GM12892 (cell line): ENCODE measurements around the gene GJA9.
"Not testable (repeated sequence)": the region's sequence is repeated elsewhere in the genome, so short reads cannot be mapped to it uniquely, and the experiment has no call there.

Experiments
- DNase-seq: peaks from one replicate; pipeline ENCODE4 v3.0.0; 2011; ENCODE audit not compliant: insufficient read length
- FAIRE-seq: peaks from 2 replicates; lab custom pipeline; 2011; peaks lifted over from hg19 to GRCh38; lab: Jason Lieb, UNC
- POLR2A ChIP-seq: IDR thresholded peaks from 2 replicates; pipeline ENCODE4 v1.6.1; 2011; ENCODE audit warnings: low read depth, low read length, control low read depth
- POLR2AphosphoS5 ChIP-seq: IDR thresholded peaks from 2 replicates; pipeline ENCODE4 v1.6.1; 2011; ENCODE audit warnings: low read depth, low read length, control low read depth
- TAF1 ChIP-seq: IDR thresholded peaks from 2 replicates; pipeline ENCODE4 v1.6.1; 2011; ENCODE audit warnings: low read depth, mild to moderate bottlenecking, control low read depth, low read length, borderline replicate concordance

Gene GJA9

DNA sequence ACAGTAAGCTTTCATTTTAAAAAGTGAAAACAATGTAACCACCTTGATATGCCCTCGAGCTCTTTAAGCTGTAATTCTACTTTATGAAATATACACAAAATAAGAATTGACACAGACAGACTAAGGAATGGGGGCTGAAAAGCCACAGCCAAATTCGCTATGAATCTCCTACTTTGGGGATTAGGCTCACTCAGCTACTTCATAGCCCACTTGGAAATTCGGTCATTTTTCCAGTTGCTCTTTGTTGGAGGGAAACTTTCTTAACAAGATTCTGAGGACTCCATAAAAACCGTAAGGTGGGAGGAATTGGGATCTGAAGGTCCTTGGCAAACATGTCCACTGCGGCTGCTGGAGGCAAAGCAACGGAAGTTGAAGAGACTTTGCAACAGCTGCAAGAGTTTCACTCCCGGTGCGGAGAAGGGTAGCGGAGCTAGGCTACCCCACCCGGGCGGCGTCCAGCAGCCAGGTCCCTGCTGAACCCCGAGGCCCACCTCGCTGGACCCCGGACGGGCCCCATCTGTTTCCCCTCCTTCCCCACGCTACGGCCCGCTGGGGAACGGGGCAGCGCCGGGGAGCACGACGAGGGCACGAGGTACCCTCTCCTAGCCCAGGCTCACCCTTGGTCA, 8.9 kb downstream of the GJA9 start:
- TF ChIP-seq POLR2AphosphoS5 (no peak), POLR2A (no peak), TAF1 (no peak)
- no peak for FAIRE-seq
- no peak for DNase-seq

DNA sequence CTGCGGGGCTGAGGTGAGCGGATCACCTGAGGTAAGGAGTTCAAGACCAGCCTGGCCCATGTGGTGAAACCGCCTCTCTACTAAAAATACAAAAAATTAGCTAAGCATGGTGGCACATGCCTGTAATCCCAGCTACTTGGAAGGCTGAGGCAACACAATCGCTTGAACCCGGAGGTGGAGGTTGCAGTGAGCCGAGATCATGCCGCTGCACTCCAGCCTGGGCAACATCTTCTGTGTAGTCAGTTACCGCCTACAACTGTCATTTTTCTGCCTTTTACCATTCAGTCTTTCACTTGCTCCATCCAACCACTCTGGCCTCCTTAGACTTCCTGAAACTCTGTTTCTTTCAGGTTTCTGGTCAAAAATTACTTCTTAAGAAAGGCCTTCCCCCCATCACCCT, 10.4 kb downstream of the GJA9 start:
- DNase-seq (no peak), FAIRE-seq (no peak)
- no peak for TF ChIP-seq POLR2AphosphoS5
- no peak for TF ChIP-seq POLR2A
- TF ChIP-seq TAF1: no peak

DNA sequence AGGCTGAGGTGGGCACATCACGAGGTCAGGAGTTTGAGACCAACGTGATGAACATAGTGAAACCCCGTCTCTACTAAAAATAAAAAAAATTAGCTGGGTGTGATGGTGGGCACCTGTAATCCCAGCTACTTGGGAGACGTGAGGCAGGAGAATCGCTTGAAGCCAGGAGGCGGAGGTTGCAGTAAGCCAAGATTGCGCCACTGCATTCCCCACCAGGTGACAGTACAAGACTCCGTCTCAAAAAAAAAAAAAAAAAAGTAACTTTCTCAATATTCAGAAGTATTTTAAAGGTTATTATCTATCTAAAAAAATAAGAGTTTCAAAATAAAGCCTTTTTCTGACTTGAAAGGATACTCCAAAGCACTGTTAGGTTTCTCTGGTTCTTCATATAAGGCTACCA, 14.2 kb downstream of the GJA9 start:
- TF ChIP-seq TAF1 (no peak), POLR2AphosphoS5 (no peak), POLR2A (no peak)
- FAIRE-seq (no peak), DNase-seq (no peak)

DNA sequence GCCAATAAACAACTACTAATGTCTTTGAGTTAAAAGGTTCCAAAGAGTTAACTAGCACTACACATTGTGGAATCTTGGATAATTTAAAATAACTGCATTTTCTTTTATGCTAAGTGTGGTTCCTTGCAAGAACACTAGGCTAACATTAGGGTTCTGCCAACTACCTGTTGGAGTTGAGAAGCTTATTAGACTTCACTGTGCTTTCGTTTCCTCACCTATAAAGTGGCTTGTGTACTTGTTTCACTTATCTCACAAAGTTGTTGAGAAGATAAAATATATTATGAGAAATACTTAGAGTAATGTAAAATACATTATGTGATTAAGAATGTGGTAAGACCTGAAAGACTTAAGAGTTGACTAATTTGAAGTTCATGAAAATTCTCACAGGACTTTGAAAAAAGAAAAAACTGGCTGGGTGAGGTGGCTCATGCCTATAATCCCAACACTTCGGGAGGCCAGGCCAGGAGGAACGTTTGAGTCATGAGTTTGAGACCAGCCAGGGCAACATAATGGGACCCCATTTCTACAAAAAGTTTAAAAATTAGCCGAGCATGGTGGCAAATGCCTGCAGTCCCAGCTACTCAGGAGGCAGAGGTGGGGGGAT, 16.2 kb downstream of the GJA9 start:
- DNase-seq: no peak
- no peak for TF ChIP-seq POLR2AphosphoS5
- no peak for TF ChIP-seq TAF1
- TF ChIP-seq POLR2A: no peak
- no peak for FAIRE-seq

DNA sequence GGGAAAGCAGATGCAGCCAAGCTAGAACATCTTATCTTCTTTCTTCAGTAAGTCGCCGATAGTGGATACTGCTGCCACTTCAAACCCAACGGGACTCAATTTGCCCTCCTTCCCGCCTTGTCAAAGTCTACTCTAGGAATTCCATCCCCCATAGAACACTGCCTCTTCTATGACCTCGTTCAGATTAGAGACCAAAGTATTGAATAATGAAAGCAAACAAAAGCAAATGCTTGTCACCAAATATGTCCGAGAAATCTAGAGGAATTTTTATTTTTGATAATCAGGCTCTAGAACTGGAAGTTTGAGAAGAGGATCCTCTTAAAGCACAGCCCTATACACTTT, 21.0 kb downstream of the GJA9 start:
- no peak for DNase-seq
- TF ChIP-seq POLR2A: no peak
- TF ChIP-seq TAF1: no peak
- no peak for TF ChIP-seq POLR2AphosphoS5
- FAIRE-seq: no peak

DNA sequence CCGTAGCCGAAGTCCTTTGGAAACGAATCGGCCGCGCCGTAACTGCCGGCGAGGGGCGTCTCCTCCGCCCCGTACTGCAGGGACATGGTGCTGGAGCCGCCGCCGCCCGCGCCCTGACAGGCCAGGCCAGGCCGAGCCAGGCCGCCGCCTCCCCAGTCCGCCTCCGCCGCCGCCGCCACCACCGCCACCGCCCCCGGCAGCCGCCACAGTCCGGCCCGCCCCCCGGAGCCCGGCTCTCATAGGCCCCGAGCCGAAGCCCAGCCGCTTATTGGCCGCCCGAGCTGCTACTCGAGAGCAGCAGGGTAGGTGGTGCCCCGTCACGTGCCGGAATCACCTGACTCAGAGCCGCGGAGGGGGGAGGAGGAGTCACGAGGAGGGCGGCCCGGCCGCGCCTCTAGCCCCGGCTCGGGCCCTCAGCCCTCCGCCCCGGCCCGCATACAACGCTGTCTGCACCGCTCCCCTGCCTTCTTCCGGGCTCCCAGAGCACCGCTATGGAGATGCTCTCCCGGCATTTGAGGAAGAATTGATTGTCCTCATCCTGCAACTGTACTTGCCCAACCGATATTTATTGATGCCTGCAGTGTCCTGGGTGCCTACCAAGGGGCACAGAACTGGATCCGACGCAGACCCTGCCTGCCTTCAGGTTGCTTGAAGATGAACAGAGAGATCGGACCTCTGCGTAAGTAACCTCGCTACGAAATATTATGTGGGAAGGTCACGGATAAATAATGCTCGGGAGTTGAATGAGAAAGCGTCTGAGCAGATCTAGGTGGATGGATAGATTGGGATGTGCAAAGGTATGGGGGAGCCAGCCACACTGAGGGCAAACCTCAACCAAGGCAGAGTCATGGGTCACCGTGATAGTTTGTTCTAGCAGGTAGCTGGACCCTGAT, 21.6 kb downstream of the GJA9 start, which contains the start of gene RRAGC:
Gene RRAGC (minus strand): TSS at position 212 of the 893 bp plus-strand sequence. CDS start 126 bp downstream, at position 86.
- peak; percentile 64; the same call in 1 of the 2 replicates for TF ChIP-seq POLR2A
- peak; percentile 51; the same call in 1 of the 2 replicates for TF ChIP-seq POLR2AphosphoS5
- TF ChIP-seq TAF1: peak; percentile 53; the same call in 1 of the 2 replicates
- FAIRE-seq: peak; percentile 91
- DNase-seq: peak; percentile 100

DNA sequence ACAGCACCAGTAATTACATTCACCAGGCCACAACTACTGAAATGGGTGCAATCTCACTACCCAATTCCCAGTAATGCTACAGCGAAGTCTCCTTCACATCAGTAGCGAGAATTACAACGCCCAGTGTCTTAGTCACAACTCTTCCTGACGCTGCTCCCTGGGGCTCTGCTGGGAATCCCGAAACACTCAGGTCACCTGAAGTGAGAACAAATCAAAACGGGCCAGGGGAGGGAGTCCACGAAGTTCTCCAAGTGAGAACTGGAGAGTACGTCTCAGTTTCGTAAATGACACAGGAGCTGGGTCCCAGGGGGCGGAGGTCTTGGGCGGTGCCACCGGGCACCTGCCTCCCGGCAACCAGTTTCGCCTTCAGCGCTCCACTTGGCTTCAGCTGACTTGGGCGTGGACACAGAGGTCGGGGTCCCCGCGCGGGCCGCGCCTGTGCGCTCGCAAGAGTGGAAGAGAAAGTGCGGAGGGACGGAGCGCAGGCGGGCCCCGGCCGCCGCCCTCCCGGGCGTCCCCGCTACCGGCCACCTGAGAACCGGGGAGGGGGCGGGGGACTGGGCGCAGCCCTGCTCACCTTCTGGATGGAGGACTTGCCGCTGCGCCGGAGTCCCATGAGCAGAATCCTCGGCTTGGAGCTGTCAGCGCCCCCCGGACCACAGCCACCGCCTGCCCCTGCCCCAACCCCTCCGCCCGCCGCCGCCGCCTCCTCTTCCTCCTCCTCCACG, 22.4 kb downstream of the GJA9 start:
- DNase-seq (peak; percentile 38), FAIRE-seq (peak; percentile 48)
- TF ChIP-seq TAF1 (no peak), POLR2AphosphoS5 (no peak), POLR2A (no peak)

DNA sequence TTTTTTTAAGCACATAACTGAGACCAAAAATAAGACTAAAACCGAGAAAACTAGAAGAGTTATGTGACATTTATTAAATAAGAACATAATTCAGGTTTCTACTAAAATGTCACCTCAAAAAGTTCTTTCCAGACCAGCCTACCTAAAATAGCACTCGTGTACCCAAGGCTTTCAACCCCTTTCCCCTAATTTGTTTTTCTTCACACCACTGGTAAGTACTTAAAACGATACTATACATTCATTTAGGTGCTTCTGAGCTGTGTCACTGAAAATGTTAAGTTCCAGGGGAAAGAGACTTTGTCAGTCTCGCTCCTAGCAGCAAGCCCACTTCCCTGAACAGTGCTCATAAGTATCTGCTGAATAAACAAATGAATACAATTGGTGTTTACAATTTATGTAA, 28.6 kb downstream of the GJA9 start:
- no peak for FAIRE-seq

DNA sequence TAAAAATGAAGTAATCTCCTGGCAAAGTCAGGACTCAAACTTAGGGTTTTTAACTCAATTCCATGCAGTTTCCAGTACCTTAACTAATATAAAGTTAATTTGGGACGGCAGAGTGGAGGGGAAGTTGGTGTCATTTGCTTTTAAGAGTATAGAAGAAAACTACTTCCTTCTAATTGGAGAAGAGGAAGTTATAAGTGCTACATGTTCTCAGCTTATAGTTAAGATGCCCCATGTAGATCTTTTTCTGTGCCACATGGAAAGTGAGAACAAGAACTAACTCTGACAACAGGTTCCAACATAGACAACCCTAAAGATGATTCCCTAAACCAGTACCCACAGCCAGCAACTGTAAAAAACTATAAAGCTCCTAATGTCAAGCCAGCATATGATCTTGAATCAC, 33.3 kb downstream of the GJA9 start:
- DNase-seq (no peak), FAIRE-seq (peak; percentile 73)
- TF ChIP-seq TAF1: no peak
- no peak for TF ChIP-seq POLR2AphosphoS5
- TF ChIP-seq POLR2A: no peak

More for the DNA sequence above, 28.6 kb downstream of the GJA9 start:
- DNase-seq: no peak
- TF ChIP-seq TAF1 (no peak), POLR2A (no peak)

DNA sequence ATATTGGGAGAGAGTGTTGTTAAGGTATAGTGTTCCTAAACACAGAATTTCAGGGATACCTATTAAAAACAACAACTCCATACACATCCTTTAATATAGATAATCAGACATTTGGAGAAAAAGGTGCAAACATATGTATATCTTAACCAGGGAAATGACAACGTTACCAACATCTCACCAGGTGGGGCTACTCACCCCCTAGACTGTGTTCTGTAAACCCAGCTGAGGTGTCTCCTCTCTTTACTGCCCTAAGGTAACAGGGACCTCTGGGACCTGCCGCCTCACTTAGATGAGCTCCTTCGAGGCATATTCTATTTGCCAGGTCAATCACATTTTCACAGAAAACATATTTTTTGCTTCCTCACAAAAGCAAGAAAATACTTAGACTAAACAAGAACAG, 35.2 kb downstream of the GJA9 start:
- TF ChIP-seq TAF1 (no peak), POLR2AphosphoS5 (no peak), POLR2A (no peak)
- no peak for DNase-seq
- FAIRE-seq: no peak

DNA sequence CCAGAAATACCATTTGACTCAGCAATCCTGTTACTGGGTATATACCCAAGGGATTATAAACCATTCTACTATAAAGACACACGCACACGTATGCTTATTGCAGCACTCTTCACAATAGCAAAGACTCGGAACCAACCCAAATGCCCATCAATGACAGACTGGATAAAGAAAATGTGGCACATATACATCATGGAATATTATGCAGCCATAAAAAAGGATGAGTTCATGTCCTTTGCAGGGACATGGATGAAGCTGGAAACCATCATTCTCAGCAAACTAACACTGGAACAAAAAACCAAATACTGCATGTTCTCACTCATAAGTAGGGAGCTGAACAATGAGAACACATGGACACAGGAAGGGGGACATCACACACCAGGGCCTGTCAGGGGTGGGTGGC, 36.3 kb downstream of the GJA9 start:
- not testable (repeated sequence) for FAIRE-seq, DNase-seq
